SW 1271 (cell line): ENCODE data around the gene DDX52.
"Not testable (repeated sequence)": the region's sequence is repeated elsewhere in the genome, so short reads cannot be mapped to it uniquely, and the experiment has no call there.

Source experiments
- DNase-seq, 2 experiments: peaks; one replicate each; lab custom pipeline; 2025; lab: John Stamatoyannopoulos, UW

DDX52 gene

GRCh38 chr17:37651849-37652248 lies 8.6 kb upstream of the DDX52 start:
- no peak for DNase-seq

- DNase-seq = peak in 1 of 2 experiments; percentile 50
Measured at GRCh38 chr17:37650419-37651003, 7.3 kb upstream of the DDX52 start.

GRCh38 chr17:37648555-37648954 lies 5.3 kb upstream of the DDX52 start:
- peak in 1 of 2 experiments; percentile 22 for DNase-seq

GRCh38 chr17:37647856-37648255 lies 4.6 kb upstream of the DDX52 start:
- no peak for DNase-seq

GRCh38 chr17:37643869-37644268 lies 623 bp upstream of the DDX52 start:
- no peak for DNase-seq

GRCh38 chr17:37642681-37643080 lies 565 bp downstream of the DDX52 start:
- peak in 1 of 2 experiments; percentile 43 for DNase-seq

- DNase-seq = no peak
Measured at GRCh38 chr17:37640015-37640414, 3.2 kb downstream of the DDX52 start.

GRCh38 chr17:37637956-37638355 lies 5.3 kb downstream of the DDX52 start:
- no peak for DNase-seq

GRCh38 chr17:37616430-37616829 lies 26.8 kb downstream of the DDX52 start:
- DNase-seq = not testable (repeated sequence)

GRCh38 chr17:37614823-37615222 lies 28.4 kb downstream of the DDX52 start:
- no peak for DNase-seq

- DNase-seq = no peak
Measured at GRCh38 chr17:37614391-37614790, 28.9 kb downstream of the DDX52 start.

- no peak for DNase-seq
Measured at GRCh38 chr17:37610971-37611370, 32.3 kb downstream of the DDX52 start.

- not testable (repeated sequence) for DNase-seq
Measured at GRCh38 chr17:37610041-37610420, 33.2 kb downstream of the DDX52 start.

- DNase-seq = peak; percentile 79 to 93
Measured at GRCh38 chr17:37609170-37610040, 33.8 kb downstream of the DDX52 start, which contains the start of gene SYNRG. Gene SYNRG (minus strand): TSS chr17:37609418. CDS start chr17:37609355, 63 bp downstream.

- DNase-seq = peak; percentile 25 to 40
Measured at GRCh38 chr17:37608351-37609169, 34.7 kb downstream of the DDX52 start.

- no peak for DNase-seq
Measured at GRCh38 chr17:37607637-37608331, 35.5 kb downstream of the DDX52 start.

- DNase-seq = no peak
Measured at GRCh38 chr17:37605813-37606505, 37.3 kb downstream of the DDX52 start.

GRCh38 chr17:37605081-37605480 lies 38.2 kb downstream of the DDX52 start:
- no peak for DNase-seq

GRCh38 chr17:37604556-37604955 lies 38.7 kb downstream of the DDX52 start:
- DNase-seq = no peak

GRCh38 chr17:37598145-37598544 lies 45.1 kb downstream of the DDX52 start:
- no peak for DNase-seq

GRCh38 chr17:37592291-37592690 lies 51.0 kb downstream of the DDX52 start:
- no peak for DNase-seq
